AG04450 (cell line): Measurements from ENCODE around the gene ATP5MC2. TPM values are rescaled to one million over a fixed set of nuclear protein-coding genes. Genes with fewer than 3 reads are reported as not detected.
A peak's percentile ranks its signal among the peaks of the same experiment; 100 is the strongest.
"Not testable (repeated sequence)": the region's sequence is repeated elsewhere in the genome, so short reads cannot be mapped to it uniquely, and the experiment has no call there.

Experiments
- CTCF ChIA-PET: fragments of 300-600, 350-600 bp; formaldehyde crosslinking; extraction: SDS; loops from one replicate; lab custom pipeline; 2022; ENCODE audit warnings: antibody characterized with exemption, inconsistent platforms; lab: Charles Lee
- POLR2A ChIA-PET: fragments of 350-600 bp; formaldehyde crosslinking; extraction: SDS; loops from one replicate; lab custom pipeline; 2021; ENCODE audit warnings: antibody characterized with exemption, inconsistent platforms; lab: Yijun Ruan, JAX
- DNase-seq: peaks from one replicate; pipeline ENCODE4 v3.0.0-alpha.2; 2011; ENCODE audit warnings: low read depth, low spot score
- H3K27ac ChIP-seq: one replicate; pipeline ENCODE4 v1.5.1; 2012; ENCODE audit warnings: low read depth, low read length, control low read depth
- H3K27me3 ChIP-seq: one replicate; pipeline ENCODE4 v1.6.0; 2012; ENCODE audit warnings: low read length; ENCODE audit not compliant: control insufficient read depth, insufficient read depth
- H3K4me3 ChIP-seq: 2 replicates; pipeline ENCODE4 v1.5.1; 2011; ENCODE audit warnings: mild to moderate bottlenecking, low read depth, low read length, control low read depth
- H3K9me3 ChIP-seq: 2 replicates; pipeline ENCODE4 v1.5.1; 2012; ENCODE audit warnings: low read length; ENCODE audit not compliant: control insufficient read depth, insufficient read depth
- CTCF ChIP-seq: IDR thresholded peaks from 2 replicates; pipeline ENCODE4 v1.5.1; 2011; ENCODE audit warnings: low read depth, low read length, control low read depth, inconsistent platforms
- polyA plus RNA-seq: library from polyadenylated mRNA; depleted of rRNA; stranded (reverse); fragments of >200 nt; gene quantifications from 2 replicates; pipeline ENCODE4 v1.2.3, GENCODE V29; 2011

Gene ATP5MC2
- polyA plus RNA-seq, 1 experiment: 261 TPM

GRCh38 chr12:53684654-53685220, 8.9 kb upstream of the ATP5MC2 start:
- Histone ChIP-seq H3K27me3 (peaks cover 9% of the 10 kb centered on the region), H3K9me3 (no peaks in the 10 kb centered on the region), H3K27ac (no peak overlapping the region), H3K4me3 (no peak overlapping the region)
- no peak for TF ChIP-seq CTCF
- CTCF ChIA-PET: interaction anchor here (1.5 to 2.7 kb wide), 2 partner anchors 61 to 141 kb away, joined by 3 to 8 read pairs; no protein-coding TSS in a partner anchor
- DNase-seq: no peak
- POLR2A ChIA-PET: no interaction called here

GRCh38 chr12:53683983-53684382, 8.1 kb upstream of the ATP5MC2 start:
- H3K27ac ChIP-seq: no peak overlapping the region
- TF ChIP-seq CTCF: no peak
- DNase-seq: no peak
- no peaks in the 10 kb centered on the region for H3K9me3 ChIP-seq
- no peak overlapping the region for H3K4me3 ChIP-seq
- CTCF ChIA-PET: interaction anchor here (1.5 kb wide), 1 partner anchor 140 kb away, joined by 3 read pairs; no protein-coding TSS in a partner anchor
- POLR2A ChIA-PET: no interaction called here
- H3K27me3 ChIP-seq: peaks cover 8% of the 10 kb centered on the region

GRCh38 chr12:53683494-53683893, 7.6 kb upstream of the ATP5MC2 start:
- no peak overlapping the region for H3K27ac ChIP-seq
- TF ChIP-seq CTCF: no peak
- no peaks in the 10 kb centered on the region for H3K9me3 ChIP-seq
- peaks cover 6% of the 10 kb centered on the region for H3K27me3 ChIP-seq
- no peak for DNase-seq
- POLR2A ChIA-PET: no interaction called here
- CTCF ChIA-PET: interaction anchor here (0.6 to 1.2 kb wide), 5 partner anchors 19 to 524 kb away, joined by 3 to 6 read pairs (median 4); no protein-coding TSS in a partner anchor
- no peak overlapping the region for H3K4me3 ChIP-seq

GRCh38 chr12:53680061-53680460, 4.2 kb upstream of the ATP5MC2 start:
- DNase-seq, H3K27ac ChIP-seq, H3K9me3 ChIP-seq, POLR2A ChIA-PET, H3K27me3 ChIP-seq, H3K4me3 ChIP-seq: not testable (repeated sequence)
- CTCF ChIA-PET: interaction anchor here (1.2 kb wide), 1 partner anchor 66 kb away, joined by 4 read pairs; no protein-coding TSS in a partner anchor

GRCh38 chr12:53677800-53678148, 1.9 kb upstream of the ATP5MC2 start:
- Histone ChIP-seq H3K27ac (peak overlapping the region; percentile 91), H3K4me3 (no peak overlapping the region), H3K27me3 (no peaks in the 10 kb centered on the region), H3K9me3 (no peaks in the 10 kb centered on the region)
- no peak for TF ChIP-seq CTCF
- CTCF ChIA-PET: interaction anchor here (0.6 to 5.2 kb wide), 6 partner anchors 17 to 135 kb away, joined by 3 to 103 read pairs (median 5); no protein-coding TSS in a partner anchor
- no peak for DNase-seq
- POLR2A ChIA-PET: no interaction called here
